ENCODE measurements around the gene ST8SIA5. TPM values are rescaled to one million over a fixed set of nuclear protein-coding genes. Genes with fewer than 3 reads are reported as not detected.

Gene ST8SIA5
- total and polyA plus RNA-seq, 2 of the 4 experiments (the other 2 are of a cell fraction) = 0.03 TPM; not detected in 1

DNA sequence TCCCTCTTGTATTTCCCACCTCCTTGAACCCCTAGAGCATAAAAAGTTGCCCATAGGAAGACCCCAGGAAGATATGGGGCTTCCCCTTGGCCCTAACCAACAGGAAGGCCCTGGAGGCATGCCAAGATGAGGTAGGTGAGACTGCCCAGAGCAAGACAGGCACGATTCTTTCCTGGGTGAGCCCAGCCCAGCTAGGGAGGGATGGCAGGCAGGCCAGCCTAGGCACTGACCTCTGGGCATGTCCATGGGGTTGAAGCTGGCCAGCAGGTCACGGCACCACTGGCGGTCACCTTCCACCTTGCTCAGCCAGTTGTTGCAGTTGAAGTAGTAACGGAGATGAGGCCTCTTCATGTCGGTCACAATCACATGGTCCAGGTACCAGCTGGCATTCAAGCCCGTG is 117.5 kb downstream of the ST8SIA5 start:
- Histone ChIP-seq H3K4me1 (ENCODE audit: control insufficient read depth, insufficient read depth, low read length) (no peaks in the 10 kb centered on the region), H4K20me1 (ENCODE audit: insufficient read depth, low read length) (no peaks in the 10 kb centered on the region), H3K23ac (ENCODE audit: low read depth, low read length) (no peak overlapping the region), H3K79me1 (ENCODE audit: low read depth in 1 of 2, low read length in 2 of 2) (no peaks in the 10 kb centered on the region), H3K18ac (ENCODE audit: low read depth, low read length) (no peak overlapping the region), H3K14ac (replicated peaks; ENCODE audit: low read depth, low read length) (no peak overlapping the region), H4K8ac (ENCODE audit: low read depth in 2 of 2, low read length in 2 of 2) (no peak overlapping the region), H3K4me3 (ENCODE audit: insufficient read depth, low read depth, low read length) (no peak overlapping the region), H3K4ac (ENCODE audit: low read depth, low read length) (no peak overlapping the region), H4K91ac (ENCODE audit: insufficient read depth, low read depth, low read length) (no peak overlapping the region), H3K36me3 (ENCODE audit: control insufficient read depth, insufficient read depth, low read length) (no peaks in the 10 kb centered on the region), H2AK5ac (ENCODE audit: low read depth, low read length) (no peak overlapping the region), H2BK5ac (ENCODE audit: low read depth, low read length, poor library complexity, severe bottlenecking) (no peak overlapping the region), H3K27ac (ENCODE audit: insufficient read depth, low read length) (no peak overlapping the region), H3K27me3 (ENCODE audit: control insufficient read depth, insufficient read depth, low read length) (no peaks in the 10 kb centered on the region), H4K5ac (ENCODE audit: low read depth, low read length) (no peak overlapping the region), H3K4me2 (ENCODE audit: low read depth, low read length) (no peak overlapping the region), H3K56ac (ENCODE audit: extremely low read depth, insufficient read depth, low read length) (no peak overlapping the region), H3K9me1 (ENCODE audit: insufficient read depth, low read length) (no peaks in the 10 kb centered on the region), H2AK9ac (replicated peaks; ENCODE audit: low read depth, low read length, poor library complexity) (no peak overlapping the region), H3K9me3 (ENCODE audit: control insufficient read depth, insufficient read depth, low read length) (no peaks in the 10 kb centered on the region), H2BK15ac (ENCODE audit: low read depth, low read length) (no peak overlapping the region), H2BK20ac (ENCODE audit: low read depth, low read length) (no peak overlapping the region), H2BK120ac (ENCODE audit: low read depth, low read length) (no peak overlapping the region), H2AFZ (replicated peaks; ENCODE audit: low read length, poor library complexity) (no peak overlapping the region), H3K9ac (ENCODE audit: low read depth, low read length) (no peak overlapping the region)
- in situ Hi-C loops (cut with MboI; ENCODE audit: low sequenced_read_pairs) = no loop called here
- TF ChIP-seq FOS (IDR thresholded peaks at IDR 0.05; ENCODE audit: low read depth, low read length) = no peak
- TF ChIP-seq, protein P1, sequence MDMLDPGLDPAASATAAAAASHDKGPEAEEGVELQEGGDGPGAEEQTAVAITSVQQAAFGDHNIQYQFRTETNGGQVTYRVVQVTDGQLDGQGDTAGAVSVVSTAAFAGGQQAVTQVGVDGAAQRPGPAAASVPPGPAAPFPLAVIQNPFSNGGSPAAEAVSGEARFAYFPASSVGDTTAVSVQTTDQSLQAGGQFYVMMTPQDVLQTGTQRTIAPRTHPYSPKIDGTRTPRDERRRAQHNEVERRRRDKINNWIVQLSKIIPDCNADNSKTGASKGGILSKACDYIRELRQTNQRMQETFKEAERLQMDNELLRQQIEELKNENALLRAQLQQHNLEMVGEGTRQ (IDR thresholded peaks at IDR 0.05; ENCODE audit: low read depth, low read length) = no peak
- TF ChIP-seq, protein P2, sequence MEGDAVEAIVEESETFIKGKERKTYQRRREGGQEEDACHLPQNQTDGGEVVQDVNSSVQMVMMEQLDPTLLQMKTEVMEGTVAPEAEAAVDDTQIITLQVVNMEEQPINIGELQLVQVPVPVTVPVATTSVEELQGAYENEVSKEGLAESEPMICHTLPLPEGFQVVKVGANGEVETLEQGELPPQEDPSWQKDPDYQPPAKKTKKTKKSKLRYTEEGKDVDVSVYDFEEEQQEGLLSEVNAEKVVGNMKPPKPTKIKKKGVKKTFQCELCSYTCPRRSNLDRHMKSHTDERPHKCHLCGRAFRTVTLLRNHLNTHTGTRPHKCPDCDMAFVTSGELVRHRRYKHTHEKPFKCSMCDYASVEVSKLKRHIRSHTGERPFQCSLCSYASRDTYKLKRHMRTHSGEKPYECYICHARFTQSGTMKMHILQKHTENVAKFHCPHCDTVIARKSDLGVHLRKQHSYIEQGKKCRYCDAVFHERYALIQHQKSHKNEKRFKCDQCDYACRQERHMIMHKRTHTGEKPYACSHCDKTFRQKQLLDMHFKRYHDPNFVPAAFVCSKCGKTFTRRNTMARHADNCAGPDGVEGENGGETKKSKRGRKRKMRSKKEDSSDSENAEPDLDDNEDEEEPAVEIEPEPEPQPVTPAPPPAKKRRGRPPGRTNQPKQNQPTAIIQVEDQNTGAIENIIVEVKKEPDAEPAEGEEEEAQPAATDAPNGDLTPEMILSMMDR (conservative IDR thresholded peaks at IDR 0.05; ENCODE audit: low read depth, low read length) = no peak
- no peak for TF ChIP-seq SMC3 (IDR thresholded peaks at IDR 0.05; ENCODE audit: low read depth, low read length)
- intact Hi-C loops (cut with micrococcal nuclease) = no loop called here
- WGBS, 2 experiments (ENCODE audit: extremely low coverage in 2 of 2, insufficient read length in 1 of 2) = 20% methylated on average over 1 of the region's 6 CpGs; no CpG with 5 or more reads in 1 of the 2 experiments
- no TSS peak for BruUV-seq (replicated peaks)
- DNase-seq (no peak), ATAC-seq (ENCODE audit: low read depth) (no peak)
- CTCF ChIA-PET = no interaction called here
- POLR2A ChIA-PET (ENCODE audit: unreplicated experiment) = no interaction called here
- dilution Hi-C loops (cut with HindIII; ENCODE audit: low sequenced_read_pairs, unreplicated experiment) = no loop called here
